Measurements from ENCODE around the gene ZIC5.

Gene ZIC5

DNA sequence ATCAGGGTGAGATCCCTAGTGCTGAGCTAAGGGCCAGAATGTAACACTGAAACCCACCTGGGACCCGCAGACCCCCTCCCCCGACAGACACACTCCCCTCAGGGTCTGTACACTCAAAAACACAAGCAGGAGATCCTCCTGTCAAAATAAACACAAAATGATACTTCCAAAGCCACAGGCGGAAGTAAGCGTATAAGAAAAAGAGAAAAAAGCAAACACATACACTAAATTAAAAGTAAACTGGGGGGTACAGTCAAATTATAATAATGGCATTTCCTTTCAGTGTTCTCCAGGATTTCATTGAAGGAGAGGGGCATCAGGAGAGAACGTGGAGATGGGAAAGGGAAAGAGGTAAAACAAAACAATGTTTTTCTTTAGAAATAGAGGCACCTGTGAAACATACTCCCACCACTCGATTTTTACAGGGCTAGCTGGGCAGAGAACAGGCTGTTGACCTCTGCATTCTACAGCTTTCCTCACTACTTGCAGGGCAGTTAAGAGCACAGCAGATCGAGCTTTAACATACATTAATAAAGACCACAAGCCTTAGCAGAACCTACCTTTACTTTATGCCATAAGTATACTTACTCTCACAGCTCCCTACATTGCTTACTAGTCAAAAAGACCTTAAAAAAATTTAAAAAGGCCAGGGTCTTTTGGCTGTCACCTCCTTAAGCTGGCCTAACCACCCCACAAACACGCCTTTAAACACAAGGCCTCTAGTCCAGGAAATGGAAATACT is 5.3 kb downstream of the ZIC5 start:
- no peak for TF ChIP-seq POLR2A (IDR thresholded peaks at IDR 0.05; ENCODE audit: low read depth, low read length)
- FAIRE-seq, result no peak
- no peak for DNase-seq (ENCODE audit: insufficient read length, low spot score)

DNA sequence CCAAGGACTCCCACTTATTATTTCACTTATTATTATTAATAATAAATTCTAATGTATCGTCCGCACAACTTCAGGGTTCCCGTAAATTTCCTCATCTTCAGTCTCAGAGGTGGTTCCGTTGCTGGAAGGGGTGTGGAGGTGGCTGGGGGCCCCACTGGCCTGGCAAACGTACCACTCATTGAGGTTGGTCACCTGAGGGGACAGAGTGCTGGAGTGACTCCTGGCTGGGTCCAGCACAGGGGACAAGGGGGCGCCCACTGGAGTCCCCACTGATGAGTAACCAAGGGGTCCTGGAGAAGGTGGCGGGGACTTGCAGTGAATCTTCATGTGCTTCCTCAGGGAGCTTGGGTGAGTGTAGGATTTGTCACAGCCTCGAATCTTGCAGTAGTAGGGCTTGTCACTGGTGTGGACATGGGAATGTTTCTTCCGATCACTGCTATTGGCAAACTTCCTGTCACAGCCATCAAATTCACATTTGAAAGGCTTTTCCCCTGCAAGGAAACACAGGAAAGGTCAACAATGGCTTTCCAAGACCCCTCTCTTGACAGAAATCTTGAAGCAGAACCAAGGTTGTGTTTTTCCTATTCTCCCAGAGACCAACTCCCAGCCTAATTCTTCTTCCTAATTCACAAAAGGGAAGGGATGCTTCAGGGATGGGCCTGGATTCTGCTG is 6.1 kb downstream of the ZIC5 start:
- TF ChIP-seq POLR2A (IDR thresholded peaks at IDR 0.05; ENCODE audit: low read depth, low read length), result no peak
- DNase-seq (ENCODE audit: insufficient read length, low spot score), result no peak
- no peak for FAIRE-seq

DNA sequence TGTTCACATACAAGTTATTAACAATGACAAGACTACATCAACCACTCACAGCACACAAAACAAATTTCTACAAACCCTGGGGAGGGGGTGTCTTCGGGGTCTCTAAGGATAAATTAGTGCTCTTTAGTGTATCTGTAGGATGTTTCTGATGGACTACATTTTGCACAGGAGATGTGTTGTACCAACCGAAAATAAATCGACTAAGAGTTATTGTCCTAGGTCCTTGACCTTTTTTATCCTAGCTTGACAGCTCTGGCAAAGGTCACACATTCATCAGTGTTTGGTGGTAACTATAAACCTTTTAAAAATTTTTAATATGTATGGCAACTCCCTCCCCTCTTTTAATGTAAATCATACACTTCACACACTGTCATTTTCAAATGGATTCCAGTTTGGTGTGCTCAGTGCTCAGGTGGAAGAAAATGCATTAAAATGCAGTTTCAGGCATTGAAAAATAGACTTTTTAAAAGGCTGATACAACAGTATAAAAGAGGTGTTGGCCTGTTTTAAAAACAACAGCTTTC is 7.7 kb downstream of the ZIC5 start:
- FAIRE-seq, result peak; percentile 83
- no peak for TF ChIP-seq POLR2A (IDR thresholded peaks at IDR 0.05; ENCODE audit: low read depth, low read length)
- DNase-seq (ENCODE audit: insufficient read length, low spot score), result no peak

DNA sequence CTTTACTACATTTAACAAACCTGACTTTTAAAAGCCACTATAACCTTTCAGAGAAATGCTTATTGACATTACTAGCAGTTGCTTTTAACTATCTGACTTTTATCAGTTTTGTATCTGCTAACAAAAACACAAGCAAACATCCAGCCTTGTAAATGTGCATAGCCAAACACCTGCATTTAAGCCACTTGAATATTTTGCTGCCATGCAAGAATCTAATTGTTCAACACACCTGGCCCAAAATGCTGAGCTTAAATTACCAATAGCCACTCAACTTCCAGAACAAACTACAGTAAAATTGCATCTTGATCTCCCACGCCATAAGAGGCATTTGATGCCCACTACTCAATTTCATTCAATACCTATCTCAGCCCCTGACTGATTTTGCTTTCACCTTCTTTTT is 9.3 kb downstream of the ZIC5 start:
- DNase-seq (ENCODE audit: insufficient read length, low spot score), result no peak
- TF ChIP-seq POLR2A (IDR thresholded peaks at IDR 0.05; ENCODE audit: low read depth, low read length), result no peak
- FAIRE-seq, result no peak

DNA sequence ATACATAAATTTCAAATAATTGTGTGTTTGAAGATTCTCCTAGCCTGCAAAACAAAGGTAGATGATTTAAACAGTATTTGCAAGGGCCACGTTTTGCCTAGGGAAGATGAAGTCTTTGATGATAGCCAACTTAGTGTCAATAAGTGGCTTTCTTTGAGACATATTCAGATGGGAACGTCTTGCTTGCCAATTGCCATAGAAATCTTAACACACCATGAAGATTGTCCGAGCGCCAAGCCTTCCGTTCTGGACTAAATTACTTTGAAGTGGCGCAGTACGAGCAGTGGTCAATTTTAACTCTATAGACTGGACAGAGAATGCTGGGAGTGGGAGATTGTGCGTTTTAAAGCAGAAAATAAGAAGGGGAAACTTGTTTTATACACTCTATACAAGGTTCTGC is 9.9 kb downstream of the ZIC5 start:
- no peak for FAIRE-seq
- TF ChIP-seq POLR2A (IDR thresholded peaks at IDR 0.05; ENCODE audit: low read depth, low read length), result no peak
- DNase-seq (ENCODE audit: insufficient read length, low spot score), result no peak

DNA sequence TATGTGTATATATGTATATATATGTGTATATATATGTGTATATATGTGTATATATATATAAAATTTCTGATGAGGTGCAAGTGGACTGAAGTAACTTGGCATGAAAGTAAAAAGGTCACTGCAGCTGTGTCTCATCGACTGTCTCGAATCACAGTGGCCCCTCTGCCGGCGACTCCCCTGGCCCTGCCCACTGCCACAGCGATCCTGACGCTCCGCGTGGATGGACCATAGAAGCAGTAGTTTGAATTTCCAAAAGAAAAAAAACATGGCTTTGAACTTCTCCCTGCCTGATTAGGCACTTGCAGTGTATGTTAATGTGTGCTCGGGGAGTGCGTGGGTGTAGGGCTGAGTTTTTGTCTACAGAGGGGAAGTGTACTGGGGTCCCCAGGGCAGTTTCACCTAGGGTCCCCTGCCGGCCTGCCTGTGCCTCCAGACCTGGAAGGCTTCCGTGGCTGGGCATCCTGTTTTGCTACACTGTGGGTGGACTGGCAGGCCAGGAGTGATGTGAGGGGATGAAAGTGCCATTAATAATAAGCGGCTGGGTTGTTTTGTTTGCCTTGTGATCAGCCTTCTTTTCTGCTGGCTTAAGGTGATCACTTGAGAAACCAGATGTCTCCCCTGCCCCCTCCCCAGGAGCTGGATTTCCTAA is 10.8 kb downstream of the ZIC5 start:
- FAIRE-seq (no peak), DNase-seq (ENCODE audit: insufficient read length, low spot score) (no peak)
- TF ChIP-seq POLR2A (IDR thresholded peaks at IDR 0.05; ENCODE audit: low read depth, low read length), result no peak

DNA sequence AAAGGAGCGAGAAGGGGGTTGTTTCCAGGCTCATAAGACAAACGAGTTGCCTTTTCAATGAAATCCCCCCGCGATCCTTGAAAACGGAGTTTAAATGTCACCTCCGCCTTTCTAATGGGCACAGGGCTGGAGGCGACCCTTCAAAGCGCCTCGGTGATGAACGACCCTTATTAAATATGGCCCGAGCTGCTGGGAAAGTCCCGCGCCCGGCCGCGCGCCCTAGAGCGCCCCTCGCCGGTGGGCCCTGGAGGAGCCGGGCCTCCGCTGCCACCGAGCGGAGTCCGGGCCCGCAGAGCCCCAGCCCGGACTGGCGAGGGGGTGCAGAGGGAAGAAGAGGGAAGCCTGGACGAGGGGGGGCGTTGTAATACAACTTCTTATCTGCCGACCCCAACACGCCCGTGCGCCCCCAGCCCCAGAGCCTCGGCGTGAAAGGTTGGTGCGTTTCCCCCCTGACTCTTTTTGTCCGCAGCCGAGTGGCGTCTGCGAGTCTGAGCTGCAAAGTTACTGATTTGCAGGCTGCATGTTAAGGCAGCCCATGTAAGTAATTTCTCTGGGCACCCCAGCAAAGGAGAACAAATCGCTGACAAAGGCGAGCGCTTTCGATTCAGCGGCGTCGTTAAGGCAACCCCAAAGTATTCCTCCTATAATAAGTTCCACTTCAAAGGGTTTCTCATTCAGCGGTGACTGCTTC is 11.9 kb downstream of the ZIC5 start:
- TF ChIP-seq POLR2A (IDR thresholded peaks at IDR 0.05; ENCODE audit: low read depth, low read length), result no peak
- FAIRE-seq (no peak), DNase-seq (ENCODE audit: insufficient read length, low spot score) (no peak)

DNA sequence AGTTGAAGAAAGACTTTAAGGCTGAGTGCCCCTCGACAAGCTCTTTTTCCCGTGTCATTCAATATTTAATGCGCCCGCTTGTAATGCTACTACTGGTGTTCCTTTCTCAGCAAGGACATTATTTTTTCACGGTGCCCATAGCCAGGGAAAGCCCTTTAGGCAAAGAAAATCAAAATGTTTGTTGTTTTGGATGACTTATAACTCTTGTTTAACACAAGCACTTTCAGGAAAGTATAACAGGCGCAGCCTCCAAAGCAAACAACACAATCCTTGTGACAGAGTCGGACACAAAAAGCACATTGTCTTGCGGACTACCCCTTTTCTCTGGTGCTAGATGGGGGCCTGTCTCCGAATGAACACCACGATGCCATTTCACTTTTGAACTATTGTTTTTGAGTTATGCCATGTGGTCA is 12.4 kb downstream of the ZIC5 start:
- peak; percentile 68 for FAIRE-seq
- DNase-seq (ENCODE audit: insufficient read length, low spot score), result no peak
- TF ChIP-seq POLR2A (IDR thresholded peaks at IDR 0.05; ENCODE audit: low read depth, low read length), result no peak

DNA sequence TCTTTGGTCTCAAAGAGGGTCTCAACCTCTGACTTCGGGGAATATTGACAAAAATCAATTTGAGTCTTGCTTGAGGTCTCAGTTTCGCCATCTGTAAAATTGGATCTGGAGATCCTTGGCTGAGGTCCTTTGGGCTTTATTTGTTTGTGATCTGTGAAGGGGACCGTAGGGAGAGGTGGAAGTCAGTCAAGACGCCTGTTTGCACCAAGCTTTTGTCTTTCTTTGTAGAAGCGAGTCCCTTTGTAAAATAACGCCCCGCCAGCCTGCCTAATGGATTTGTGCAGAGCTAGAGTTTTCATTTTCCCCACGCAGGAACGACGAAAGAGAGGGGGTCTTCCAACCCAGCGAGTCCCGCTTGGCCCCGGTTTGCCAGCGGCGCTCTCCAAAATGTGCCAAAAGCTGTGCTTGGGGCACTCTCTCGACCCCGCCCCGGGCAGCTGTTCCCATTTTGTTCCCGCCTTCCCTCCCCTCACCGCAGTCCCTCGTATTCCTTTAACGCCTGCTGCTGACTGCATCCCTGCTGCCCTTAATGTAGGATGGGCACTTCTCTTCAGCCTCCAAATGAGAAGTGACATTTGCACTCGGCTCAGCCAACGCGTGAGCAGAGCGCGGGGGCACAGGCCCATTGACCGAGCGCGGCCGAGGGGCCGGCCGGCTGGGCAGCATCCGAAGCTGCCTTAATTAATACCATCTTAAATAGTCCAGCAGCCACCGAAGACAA is 13.0 kb downstream of the ZIC5 start:
- no peak for TF ChIP-seq POLR2A (IDR thresholded peaks at IDR 0.05; ENCODE audit: low read depth, low read length)
- FAIRE-seq (no peak), DNase-seq (ENCODE audit: insufficient read length, low spot score) (no peak)

DNA sequence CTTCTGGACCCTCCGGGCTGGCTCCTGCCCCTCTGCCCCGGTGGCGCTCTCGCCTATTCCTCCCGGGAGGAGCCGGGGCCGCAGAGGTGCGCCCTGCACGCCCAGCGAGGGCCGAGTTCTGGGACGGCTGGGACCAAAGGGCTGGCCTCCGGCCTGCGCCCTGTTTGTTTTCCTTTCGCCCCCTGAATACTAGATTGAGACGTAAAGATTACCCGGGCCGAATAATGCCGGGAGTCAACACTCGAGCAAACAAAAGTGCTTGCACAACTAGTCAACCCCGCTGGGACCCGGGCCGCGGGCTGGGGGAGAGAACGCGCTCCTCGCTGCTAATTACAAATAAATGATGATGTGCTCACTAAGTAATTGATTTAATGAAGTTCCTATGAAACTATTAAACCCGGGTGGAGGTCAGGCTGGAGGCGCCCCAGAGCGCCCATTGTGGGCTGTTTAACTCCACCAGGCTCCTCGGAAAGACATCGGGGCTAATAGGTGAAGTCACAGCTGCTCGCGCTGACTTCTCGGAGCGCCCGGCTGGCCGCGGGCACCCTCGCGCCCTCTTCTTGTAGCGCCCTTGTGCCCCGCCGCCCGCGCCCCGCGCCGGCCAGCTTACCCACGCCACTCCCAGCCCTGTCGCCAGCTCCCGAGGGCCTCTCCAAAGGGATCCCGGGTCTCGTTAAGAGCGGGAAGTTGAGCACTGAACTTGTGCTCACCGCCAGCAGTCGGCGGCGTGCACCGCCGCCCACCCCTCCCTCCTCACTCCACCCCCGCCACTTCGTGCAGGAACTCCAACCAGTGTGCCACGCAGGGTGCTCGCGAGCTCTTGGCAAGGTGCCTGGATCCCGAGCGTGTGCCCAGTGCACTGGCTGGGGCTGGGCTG is 14.9 kb downstream of the ZIC5 start:
- FAIRE-seq (no peak), DNase-seq (ENCODE audit: insufficient read length, low spot score) (no peak)
- no peak for TF ChIP-seq POLR2A (IDR thresholded peaks at IDR 0.05; ENCODE audit: low read depth, low read length)

DNA sequence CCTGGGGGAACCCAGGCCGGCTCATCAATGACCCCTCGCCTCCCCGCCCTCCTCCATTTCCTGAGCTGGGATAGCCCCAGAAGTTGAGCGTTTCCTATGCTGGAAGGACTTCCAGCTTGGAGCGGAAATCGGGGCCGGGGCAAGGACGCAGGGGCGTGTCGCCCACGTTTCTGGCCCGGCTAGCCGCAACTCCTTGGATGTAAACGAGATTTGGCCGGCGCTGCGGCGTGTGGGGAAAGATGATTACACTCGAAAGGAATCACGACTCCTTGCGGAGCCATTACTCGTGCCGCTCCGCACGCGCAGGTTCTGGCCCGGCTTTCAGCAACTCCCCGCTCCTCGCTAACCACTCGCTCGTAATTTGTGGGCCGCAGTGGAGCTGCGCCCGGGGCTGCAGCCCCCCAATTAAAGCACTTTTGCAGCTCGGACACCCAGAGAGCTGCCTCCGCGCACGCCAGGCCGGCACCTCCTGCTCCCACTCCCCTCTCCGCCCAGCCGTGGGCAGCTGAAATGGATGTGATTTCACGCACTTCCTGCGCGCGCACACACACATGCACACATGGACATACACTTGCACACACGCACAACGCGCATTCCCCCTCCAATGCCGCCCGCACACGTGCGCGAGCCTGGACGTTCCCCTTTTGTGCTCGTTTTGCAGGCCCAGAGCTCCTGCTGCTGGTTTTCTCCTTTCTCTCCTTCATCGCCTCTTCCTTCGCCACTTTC is 15.7 kb downstream of the ZIC5 start:
- FAIRE-seq (no peak), DNase-seq (ENCODE audit: insufficient read length, low spot score) (no peak)
- TF ChIP-seq POLR2A (IDR thresholded peaks at IDR 0.05; ENCODE audit: low read depth, low read length), result no peak

All from H54 (cell line).